Psoas muscle (tissue), 8 donors: ENCODE measurements around the gene CADM1. TPM values are rescaled to one million over a fixed set of nuclear protein-coding genes. Genes with fewer than 3 reads are reported as not detected.

ENCODE experiments used
- ATAC-seq, 4 donors: fragments of 200-7000 bp; cut with Tn5 transposase; one replicate each; pipeline ENCODE4 v1.9.1; 2020; ENCODE audit warnings: moderate library complexity in 3 of 4, mild to moderate bottlenecking in 2 of 4
- DNase-seq, 2 donors: peaks; one replicate each; pipeline ENCODE4 v3.0.0-alpha.2; 2020
- H3K27ac ChIP-seq: fragments of 200-600 bp; one replicate; pipeline ENCODE4 v1.8.0; 2022
- H3K27me3 ChIP-seq, 3 donors: fragments of 200-600 bp in 1 of 3; one replicate each; pipeline versions ENCODE4 v1.6.1 to v1.8.0; 2013 to 2022; ENCODE audit warnings: low read length in 2 of 3, mild to moderate bottlenecking in 2 of 3, moderate library complexity in 1 of 3; ENCODE audit not compliant: insufficient read depth in 3 of 3
- H3K36me3 ChIP-seq, 2 donors: fragments of 200-600 bp in 1 of 2; one replicate each; pipeline versions ENCODE4 v1.6.1 to v1.8.0; 2013 to 2022; ENCODE audit warnings: low read depth in 1 of 2, mild to moderate bottlenecking in 1 of 2, moderate library complexity in 1 of 2; ENCODE audit not compliant: insufficient read depth in 1 of 2
- H3K4me1 ChIP-seq: fragments of 200-600 bp; one replicate; pipeline ENCODE4 v1.8.0; 2022
- H3K4me3 ChIP-seq: fragments of 200-600 bp; one replicate; pipeline ENCODE4 v1.8.0; 2022; ENCODE audit warnings: mild to moderate bottlenecking
- H3K9me3 ChIP-seq: fragments of 200-600 bp; one replicate; pipeline ENCODE4 v1.8.0; 2022
- CTCF ChIP-seq: fragments of 200-600 bp; IDR thresholded peaks from one replicate; pipeline ENCODE4 v1.8.0; 2022; ENCODE audit warnings: antibody characterized with exemption
- WGBS, 3 donors: extraction: QIAGEN DNeasy Blood & Tissue Kit; methylation state at CpG; one replicate each; pipeline versions ENCODE4 v1.1.6 to v1.1.7; 2013; 5-methylcytosine and 5-hydroxymethylcytosine counted together
- intact Hi-C, 2 donors: fragments of 100-400 bp; cut with DNase I; formaldehyde crosslinking; loops; one replicate each; pipeline versions ENCODE4 v1.11.0 to v1.14.2; 2022
- polyA plus RNA-seq, 3 donors: library from polyadenylated mRNA; stranded (reverse); fragments of 200-250 nt; gene quantifications; one replicate each; pipeline ENCODE4 v1.2.3, GENCODE V29; 2013
- total RNA-seq, 4 donors: library from RNA; stranded (reverse); fragmentation: NEBNext Ultra II Directional in 2 of 4; extraction: Animal tissue kit (Norgen Biotek cat#: 25700) in 2 of 4; gene quantifications; one replicate each; pipeline versions ENCODE4 v1.2.1 to v1.2.4, GENCODE V29; 2021 to 2023
- donor health status: healthy with polysubstance abuse.
- donor health status: DM: no; HTN: no; CAD: no; lungs with moderate emphysema.
- donor health status: Bipolar disorder and iron deficiency.
- donor health status: healthy.
- donor health status: DM: yes; HTN: yes; CAD: no.
- donor health status: DM: no; HTN: no; CAD: no.
- donor health status: DM: no; HTN: no; CAD: no.
- donor health status: DM: yes; HTN: yes; CAD: no.

CADM1 gene
- total and polyA plus RNA-seq, 7 donors = 3.1 to 12.4 (median 9.5) TPM

- Histone ChIP-seq H3K9me3 (no peaks in the 10 kb centered on the region), H3K4me3 (no peak overlapping the region), H3K4me1 (peaks cover 5% of the 10 kb centered on the region), H3K27ac (no peak overlapping the region), H3K27me3 (no peaks in the 10 kb centered on the region), H3K36me3 (no peaks in the 10 kb centered on the region)
- intact Hi-C loops = no loop called here
- DNase-seq (no peak), ATAC-seq (peak; percentile 54 to 82 (median 60))
- 48 to 65% (median 48%) methylated on average over 4 of the region's 4 CpGs for WGBS, 3 donors
- no peak for TF ChIP-seq CTCF
Measured at GRCh38 chr11:115272925-115273324, 231.3 kb downstream of the CADM1 start.

- DNase-seq (no peak), ATAC-seq (no peak)
- no peak overlapping the region for H3K4me3 ChIP-seq
- TF ChIP-seq CTCF = no peak
- no peak overlapping the region for H3K27ac ChIP-seq
- intact Hi-C loops = no loop called here
- no peaks in the 10 kb centered on the region for H3K27me3 ChIP-seq
- no peaks in the 10 kb centered on the region for H3K9me3 ChIP-seq
- no peaks in the 10 kb centered on the region for H3K36me3 ChIP-seq
- peaks cover 12% of the 10 kb centered on the region for H3K4me1 ChIP-seq
Measured at GRCh38 chr11:115271643-115272042, 232.6 kb downstream of the CADM1 start.

- no peak for TF ChIP-seq CTCF
- 75 to 88% (median 76%) methylated on average over 8 of the region's 8 CpGs for WGBS, 3 donors
- peaks cover 12% of the 10 kb centered on the region for H3K4me1 ChIP-seq
- no peaks in the 10 kb centered on the region for H3K9me3 ChIP-seq
- no peaks in the 10 kb centered on the region for H3K36me3 ChIP-seq
- no peaks in the 10 kb centered on the region for H3K27me3 ChIP-seq
- H3K27ac ChIP-seq = no peak overlapping the region
- H3K4me3 ChIP-seq = no peak overlapping the region
- no peak for ATAC-seq
- intact Hi-C loops = no loop called here
- no peak for DNase-seq
Measured at GRCh38 chr11:115269191-115269950, 234.8 kb downstream of the CADM1 start.

GRCh38 chr11:115267871-115268270 lies 236.3 kb downstream of the CADM1 start:
- Histone ChIP-seq H3K9me3 (no peaks in the 10 kb centered on the region), H3K27ac (peak overlapping the region; percentile 38), H3K27me3 (no peaks in the 10 kb centered on the region), H3K4me3 (peak overlapping the region; percentile 44), H3K36me3 (no peaks in the 10 kb centered on the region), H3K4me1 (peaks cover 19% of the 10 kb centered on the region)
- peak; percentile 24 to 76 (median 46) for ATAC-seq
- DNase-seq = no peak
- WGBS, 3 donors = 17 to 29% (median 18%) methylated on average over 7 of the region's 7 CpGs
- TF ChIP-seq CTCF = no peak
- intact Hi-C loops = no loop called here
